Right lung (tissue), 5 donors: Measurements from ENCODE around the gene GRHL1. TPM values are rescaled to one million over a fixed set of nuclear protein-coding genes. Genes with fewer than 3 reads are reported as not detected.

ENCODE experiments used
- DNase-seq, 2 donors: peaks; one replicate each; pipeline ENCODE4 v3.0.0-alpha.2; 2013
- polyA plus RNA-seq, 5 donors: library from polyadenylated mRNA; unstranded; fragments of 120-200 nt; gene quantifications; one replicate each; pipeline versions ENCODE4 v1.2.1 to v1.2.3, GENCODE V29; 2013; ENCODE audit warnings: inconsistent platforms in 1 of 5, low replicate concordance in 1 of 5; ENCODE audit not compliant: insufficient read length in 5 of 5, insufficient read depth in 1 of 5

GRHL1 gene
- polyA plus RNA-seq, 5 donors = 4.0 to 8.1 (median 6.9) TPM

DNA sequence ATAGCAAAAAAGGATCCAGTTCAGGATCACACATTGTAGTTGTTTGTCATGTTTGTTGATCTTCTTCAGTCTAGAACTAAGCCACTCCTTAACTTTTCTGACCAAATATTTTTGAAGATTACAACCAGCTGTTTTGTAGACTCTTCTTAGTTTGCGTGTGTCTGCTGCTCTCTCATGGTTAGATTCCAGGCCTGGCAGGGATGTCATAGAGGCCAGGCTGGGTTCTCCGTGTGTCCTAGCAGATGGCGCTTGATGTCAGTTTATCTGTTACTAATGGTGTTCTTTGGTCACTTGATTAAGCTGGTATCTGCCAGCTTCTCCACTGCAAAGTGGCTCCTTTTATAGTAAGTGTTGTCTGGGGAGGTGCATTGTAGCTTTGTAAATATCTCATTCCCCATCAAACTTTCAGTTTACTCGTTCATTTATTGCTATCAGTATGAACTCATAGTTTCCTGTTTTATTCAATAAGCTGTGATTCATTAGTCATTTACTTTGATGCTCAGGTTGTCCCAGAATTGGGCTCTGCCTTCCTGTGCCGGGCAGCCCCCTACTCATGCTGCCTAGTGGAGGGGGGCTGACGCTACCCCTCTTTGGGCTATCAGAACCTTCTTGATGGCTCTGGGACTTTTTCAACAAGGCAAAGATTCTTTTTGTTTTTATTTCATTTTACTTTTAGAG lies 42.1 kb downstream of the GRHL1 start:
- DNase-seq = no peak

DNA sequence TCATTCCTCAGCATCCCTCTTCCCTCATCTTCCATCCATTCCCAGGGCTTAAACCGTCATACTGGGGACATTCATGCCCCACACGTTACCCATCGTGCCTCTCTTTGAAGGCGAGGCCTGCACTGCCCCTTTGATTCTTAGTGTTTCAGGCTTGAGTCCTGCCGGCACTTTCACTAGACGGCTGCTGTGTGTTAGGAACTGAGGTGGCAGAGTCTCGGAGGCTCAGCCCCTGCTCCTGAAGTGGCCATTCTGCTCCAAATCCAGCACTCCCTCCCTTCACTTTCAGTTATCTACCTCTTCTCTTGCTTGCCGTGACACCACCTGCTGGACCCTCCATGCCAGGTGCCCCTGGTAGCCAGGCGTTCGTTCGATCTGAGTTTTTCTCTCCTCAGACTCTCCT lies 43.0 kb downstream of the GRHL1 start:
- DNase-seq = no peak

DNA sequence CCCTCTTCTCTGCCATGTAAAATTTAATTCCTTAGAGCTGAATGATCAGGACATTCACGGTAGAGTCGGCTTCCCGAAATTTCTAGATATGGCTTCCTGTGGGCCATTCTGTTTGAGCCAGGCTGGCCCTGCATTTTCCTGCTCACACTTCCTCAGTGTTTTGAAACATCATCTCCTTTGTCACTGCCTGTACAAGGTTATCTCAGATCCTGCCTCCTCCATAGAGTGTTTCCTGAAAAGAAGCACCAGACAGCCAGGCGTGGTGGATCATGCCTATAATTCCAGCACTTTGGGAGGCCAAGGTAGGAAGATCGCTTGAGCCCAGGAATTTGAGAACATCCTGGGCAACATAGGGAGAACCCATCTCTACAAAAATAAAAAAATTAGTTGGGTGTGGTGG lies 43.6 kb downstream of the GRHL1 start:
- no peak for DNase-seq

DNA sequence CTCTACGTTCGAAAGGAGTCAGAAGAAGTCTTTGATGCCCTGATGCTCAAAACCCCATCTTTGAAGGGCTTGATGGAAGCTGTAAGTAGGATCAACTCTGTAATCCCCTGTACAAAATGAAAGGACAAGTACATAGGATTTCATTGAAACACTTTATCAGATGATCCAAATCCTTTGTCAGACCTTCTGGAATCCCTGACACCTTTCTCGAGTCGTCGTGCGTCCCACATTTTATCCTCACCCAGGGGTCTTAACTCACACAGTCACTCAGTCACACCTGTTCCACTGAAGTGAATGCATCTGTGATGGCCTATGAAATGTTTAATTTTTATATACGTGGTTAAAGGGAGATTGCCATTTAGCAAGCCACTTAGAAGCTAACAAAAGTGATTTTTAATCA lies 44.8 kb downstream of the GRHL1 start:
- DNase-seq = no peak

DNA sequence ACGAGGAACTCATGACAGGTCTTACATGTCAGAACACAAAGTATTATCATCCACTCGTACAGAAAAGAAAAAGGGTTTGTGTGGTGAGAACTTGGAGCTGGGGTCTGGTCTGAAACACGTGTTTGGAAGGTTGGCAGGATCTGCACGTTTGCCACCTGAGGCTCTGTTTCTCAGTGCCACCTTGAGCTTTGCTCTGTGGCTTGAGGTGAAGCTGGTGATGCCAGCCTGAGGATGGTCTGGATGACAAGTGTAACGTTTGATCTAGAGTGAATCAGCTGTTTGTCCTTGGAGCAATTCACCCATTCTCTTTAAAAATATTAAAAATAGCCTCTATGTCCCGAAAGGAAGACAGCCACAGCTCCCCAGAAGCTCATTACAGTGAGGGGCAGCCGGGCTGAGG lies 46.4 kb downstream of the GRHL1 start:
- DNase-seq = no peak

DNA sequence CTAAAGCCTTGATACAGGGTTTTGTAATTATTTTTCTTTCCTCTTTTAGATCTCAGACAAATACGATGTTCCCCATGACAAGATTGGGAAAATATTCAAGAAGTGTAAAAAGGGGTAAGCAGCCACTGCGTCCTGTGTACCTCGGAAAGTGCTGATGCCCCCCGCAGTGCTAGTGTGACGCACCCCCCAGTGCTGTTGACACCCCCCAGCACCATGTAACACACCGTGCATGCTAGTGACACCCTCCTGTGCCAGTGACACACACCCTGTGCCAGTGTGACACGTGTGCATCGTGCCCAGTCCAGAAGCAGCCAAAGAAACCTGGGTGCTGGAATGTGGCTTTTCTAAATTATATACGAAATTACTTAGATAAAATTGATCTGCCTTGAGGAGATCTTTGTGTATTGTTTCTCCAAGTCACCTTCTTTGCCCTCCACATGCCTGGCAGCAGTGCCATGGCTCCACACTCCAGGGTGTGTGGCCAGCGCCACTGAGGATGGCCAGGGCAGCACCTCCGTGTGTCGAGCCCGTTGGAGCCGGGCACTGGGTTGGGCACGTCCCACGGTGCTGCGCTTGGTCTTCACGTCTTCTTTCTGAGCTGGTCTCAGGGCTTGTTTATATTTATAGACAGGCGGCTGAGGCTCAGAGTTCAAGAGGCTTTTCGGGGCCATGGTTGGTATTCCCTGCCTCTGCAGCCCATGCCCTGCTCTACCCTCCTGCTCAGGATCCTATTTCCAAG lies 47.6 kb downstream of the GRHL1 start:
- no peak for DNase-seq

DNA sequence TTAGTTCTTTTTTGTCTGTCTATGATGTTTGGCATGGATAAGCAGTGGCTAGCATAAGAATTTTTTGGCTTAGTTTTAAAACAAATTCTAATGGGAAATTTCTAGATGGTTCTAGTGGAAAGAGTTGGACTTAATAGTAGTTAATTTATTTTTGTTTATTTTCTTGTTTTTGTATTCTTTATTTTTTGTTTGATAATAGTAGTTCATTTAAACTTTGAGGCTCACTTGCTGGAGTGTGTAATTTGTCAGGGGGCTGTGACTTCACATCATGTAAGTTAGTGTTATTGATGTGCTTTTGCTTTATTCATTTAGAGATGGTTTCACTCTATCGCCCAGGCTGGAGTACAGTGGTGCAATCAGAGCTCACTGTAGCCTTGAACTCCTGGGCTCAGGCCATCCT lies 48.2 kb downstream of the GRHL1 start:
- no peak for DNase-seq

DNA sequence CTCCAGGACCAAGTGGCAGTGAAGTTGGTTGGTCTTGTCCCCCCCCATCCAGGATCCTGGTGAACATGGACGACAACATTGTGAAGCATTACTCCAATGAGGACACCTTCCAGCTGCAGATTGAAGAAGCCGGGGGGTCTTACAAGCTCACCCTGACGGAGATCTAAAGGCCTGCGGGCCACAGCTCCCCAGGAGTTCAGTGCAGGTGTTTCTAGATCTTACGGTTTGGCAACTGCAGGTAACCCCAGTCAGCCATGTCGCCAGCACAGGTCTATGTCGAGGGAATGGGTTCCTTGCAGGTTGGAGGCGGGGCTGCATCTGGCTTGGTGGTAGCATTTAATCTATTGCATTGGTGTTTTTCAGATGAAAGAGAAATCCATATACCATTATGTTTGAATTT lies 49.0 kb downstream of the GRHL1 start:
- no peak for DNase-seq

DNA sequence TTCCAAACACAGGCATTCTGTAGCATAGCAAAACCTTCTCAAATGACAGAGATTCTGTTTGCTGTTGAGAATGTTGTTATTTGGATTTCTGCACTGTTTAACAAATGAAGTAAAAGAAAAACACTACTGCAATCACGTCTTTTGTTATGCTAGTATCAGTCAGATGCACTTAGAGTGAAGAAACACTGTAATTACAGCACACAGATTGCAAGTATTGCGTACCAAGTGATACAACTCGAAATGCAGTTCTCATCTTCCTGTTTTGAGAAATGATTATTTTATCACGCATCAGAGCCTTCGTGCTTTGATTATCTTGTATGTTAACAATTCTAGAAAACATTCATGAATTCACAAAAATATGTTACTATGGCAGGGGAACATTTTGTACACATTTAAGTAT lies 50.1 kb downstream of the GRHL1 start:
- no peak for DNase-seq

DNA sequence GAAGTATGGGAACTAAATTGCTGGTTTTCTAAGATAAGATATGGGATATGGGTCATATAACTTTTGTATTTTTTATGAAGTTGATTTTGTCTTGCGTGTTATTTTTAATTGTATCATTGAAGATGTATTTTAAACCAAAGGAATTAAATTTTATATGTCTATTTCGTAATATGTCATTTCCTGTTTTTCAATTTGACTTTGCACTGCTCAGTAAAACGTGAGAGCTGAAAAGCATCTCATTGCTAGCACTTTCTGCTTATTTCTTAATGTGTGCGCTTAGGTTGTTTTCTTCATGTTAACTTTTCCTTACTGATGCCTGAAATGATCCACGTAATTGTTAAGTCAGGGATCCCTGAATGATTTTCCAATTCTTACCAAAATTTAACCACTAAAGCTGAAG lies 50.6 kb downstream of the GRHL1 start:
- no peak for DNase-seq

DNA sequence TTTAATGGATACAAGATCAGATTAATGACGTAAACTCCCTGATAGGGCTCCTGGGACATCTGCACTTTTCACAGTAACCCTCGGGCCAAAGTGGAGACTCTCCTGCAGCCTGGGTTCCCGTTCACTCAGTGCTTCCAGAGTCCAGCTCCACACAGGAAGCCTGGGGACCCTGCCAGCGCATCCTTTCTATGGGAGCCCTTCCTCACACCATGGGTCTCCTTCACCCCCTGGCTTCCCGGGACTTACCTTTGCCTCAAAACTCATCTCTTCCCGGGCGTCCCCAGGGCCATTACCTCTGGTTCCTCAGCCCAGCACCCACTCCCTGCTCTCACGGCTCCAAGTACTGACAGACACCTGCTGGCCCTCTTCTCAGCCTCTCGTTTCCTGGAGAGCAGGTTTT lies 51.2 kb downstream of the GRHL1 start:
- DNase-seq = no peak

DNA sequence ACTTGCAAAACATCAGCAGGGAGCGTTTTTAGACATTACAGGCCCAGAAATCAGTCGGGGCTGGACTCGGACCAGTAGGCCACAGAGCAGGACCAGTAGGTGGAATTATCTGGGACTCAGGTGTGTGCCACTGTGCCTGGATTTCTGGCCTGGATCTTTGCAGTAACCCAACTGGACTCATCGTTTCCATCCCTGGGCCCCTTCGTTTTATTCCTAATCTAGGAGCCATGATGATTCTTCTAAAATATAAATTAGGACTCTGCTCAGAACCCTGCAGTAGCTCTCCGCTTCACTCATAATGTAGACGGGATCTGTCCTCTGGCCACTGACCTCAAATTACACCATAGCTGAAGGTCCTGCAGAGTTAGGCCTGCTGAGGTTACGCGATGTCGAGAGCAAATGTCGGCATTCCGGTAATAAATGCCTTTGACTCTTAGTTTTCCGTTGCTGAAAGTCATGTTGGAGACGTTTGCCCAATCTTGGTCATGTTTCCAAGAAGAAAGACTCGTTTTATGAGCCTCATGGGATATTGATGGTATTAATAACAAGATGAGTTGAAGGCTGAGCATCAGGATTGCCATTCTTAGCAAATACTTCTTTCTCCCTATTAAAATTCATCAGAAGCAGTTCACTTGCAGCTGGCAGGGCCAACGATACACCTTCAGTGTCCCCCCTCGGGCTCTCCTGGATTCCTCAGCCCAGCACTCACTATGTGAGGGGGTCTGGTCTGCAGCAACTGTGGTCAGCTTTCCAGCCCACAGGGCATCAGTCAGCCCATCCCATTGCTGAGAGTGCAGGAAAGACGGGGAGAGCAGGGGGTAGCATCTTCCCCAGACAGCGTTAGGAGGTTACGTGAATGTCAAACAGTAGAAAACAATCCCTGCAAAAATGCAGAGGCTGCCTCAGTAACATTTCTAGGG lies 52.0 kb downstream of the GRHL1 start:
- no peak for DNase-seq

DNA sequence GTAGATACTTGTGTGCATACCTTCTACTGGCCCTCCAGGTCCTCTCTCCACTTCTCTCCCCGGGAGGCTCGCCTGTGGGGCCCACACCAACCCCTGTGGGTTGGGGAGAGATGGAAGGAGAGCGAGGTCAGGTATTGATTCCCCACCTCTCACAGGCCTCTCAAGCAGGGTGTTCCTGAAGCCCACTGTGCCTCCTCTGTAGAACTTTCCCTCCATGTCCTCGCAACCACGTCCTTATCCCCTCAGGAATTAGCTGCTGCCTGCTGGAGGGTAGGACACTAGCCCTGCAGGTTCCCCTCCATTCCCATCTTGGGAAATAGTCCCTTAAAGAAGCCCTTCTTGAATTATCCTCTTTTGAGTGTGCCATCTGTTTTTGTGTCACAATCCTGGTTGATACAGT lies 52.9 kb downstream of the GRHL1 start:
- no peak for DNase-seq

DNA sequence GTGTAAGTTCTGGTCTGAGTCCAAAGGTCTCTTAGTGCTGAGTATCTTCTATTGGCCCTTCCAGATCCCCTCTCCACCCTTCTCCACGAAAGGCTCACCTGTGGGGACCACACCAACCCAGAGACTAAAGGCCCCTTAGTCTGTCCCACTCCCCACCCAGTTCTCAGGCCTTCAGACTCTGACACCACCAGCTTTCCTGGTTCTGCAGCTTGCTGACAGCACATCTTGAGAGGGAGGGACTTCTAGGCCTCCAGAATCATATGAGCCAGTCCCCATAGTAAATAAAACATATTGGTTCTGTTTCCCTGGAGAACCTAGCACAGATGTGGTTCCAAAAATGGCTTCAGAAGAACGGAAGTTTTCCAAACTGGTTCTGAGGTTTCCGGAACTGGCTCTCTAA lies 53.3 kb downstream of the GRHL1 start:
- no peak for DNase-seq

DNA sequence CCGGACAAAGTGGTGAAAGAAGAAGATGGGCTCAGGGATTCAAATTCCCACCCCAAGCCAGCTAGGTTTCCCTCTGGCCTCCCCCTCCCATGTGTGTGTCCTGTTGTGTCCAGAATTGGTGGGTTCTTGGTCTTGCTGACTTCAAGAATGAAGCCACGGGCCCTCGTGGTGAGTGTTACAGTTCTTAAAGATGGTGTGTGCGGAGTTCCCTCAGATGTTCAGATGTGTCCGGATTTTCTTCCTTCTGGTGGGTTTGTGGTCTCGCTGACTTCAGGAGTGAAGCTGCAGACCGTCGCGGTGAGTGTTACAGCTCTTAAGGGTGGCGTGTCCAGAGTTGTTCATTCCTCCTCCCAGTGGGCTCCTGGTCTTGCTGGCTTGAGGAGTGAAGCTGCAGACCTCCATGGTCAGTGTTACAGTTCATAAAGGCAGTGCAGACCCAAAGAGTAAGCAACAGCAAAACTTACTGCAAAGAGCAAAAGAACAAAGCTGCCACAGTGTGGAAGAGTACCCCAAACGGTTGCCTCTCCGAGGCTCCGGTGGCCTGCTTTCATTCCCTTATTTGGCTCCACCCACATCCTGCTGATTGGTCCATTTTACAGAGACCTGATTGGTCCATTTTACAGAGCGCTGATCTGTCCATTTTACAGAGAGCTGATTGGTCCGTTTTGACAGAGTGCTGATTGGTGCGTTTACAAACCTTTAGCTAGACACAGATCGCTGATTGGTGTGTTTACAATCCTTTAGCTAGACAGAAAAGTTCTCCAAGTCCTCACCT lies 54.2 kb downstream of the GRHL1 start:
- no peak for DNase-seq

DNA sequence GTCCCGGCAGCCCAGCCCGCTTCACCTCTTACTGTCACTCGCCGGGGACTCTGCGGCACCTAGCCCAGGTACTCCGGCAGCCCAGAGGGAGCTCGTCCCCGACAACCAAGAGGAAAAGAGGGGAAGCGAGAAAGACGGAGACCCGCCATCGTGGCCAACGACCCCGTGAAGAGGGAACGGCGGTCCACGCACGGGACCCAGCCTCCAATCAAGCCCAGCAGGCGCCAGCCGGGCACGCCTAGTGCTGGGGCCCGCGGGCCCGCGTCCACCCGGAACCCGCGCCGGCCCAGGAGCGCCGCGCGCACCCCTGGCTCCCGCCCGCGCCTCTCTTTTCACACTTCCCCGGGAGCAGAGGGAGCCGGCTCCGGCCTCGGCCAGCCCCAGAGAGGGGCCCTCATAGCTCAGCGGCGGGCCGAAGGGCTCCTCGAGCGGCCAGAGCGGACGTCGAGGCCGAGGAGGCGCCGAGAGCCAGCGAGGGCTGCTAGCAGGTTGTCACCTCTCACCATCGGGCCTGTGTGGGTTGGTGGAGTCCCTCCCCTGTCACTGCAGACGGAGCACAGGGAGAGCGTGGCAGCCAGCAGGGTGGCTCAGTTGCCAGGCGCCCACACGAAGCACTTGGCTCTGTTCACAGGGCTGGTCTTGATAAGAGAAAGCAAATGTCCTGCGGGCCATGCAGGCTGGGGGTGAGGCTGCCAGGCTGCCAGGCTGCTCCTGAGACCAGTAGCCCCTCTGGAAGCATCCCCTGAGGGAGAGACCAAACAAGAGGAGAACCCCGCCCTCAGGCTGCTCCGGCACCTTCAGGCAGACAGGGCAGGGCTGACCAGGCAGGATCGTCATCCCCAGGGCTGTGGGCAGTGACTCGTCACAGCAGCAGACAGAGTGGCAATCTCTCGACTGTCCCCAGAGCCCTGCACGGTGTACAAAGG lies 55.0 kb downstream of the GRHL1 start:
- DNase-seq = no peak

DNA sequence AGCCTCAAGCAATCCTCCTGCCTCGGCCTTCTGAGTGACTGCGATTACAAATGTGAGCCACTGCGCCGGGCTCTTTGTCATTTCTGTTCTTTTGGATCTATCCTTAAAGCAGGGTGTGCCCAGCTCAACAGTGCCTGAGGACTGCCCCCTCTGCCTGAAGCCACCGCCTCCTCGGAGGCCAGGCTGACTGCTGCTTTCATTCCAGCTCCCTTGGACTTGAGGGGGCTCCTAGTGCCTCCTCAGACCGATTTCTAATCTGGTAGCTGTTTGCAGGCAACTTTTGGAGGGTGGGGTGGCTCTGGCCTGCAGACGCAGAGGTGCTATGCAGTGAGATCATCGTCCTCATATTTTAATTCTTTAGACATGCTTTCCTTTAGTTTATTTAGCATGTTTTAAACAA lies 55.9 kb downstream of the GRHL1 start:
- no peak for DNase-seq

DNA sequence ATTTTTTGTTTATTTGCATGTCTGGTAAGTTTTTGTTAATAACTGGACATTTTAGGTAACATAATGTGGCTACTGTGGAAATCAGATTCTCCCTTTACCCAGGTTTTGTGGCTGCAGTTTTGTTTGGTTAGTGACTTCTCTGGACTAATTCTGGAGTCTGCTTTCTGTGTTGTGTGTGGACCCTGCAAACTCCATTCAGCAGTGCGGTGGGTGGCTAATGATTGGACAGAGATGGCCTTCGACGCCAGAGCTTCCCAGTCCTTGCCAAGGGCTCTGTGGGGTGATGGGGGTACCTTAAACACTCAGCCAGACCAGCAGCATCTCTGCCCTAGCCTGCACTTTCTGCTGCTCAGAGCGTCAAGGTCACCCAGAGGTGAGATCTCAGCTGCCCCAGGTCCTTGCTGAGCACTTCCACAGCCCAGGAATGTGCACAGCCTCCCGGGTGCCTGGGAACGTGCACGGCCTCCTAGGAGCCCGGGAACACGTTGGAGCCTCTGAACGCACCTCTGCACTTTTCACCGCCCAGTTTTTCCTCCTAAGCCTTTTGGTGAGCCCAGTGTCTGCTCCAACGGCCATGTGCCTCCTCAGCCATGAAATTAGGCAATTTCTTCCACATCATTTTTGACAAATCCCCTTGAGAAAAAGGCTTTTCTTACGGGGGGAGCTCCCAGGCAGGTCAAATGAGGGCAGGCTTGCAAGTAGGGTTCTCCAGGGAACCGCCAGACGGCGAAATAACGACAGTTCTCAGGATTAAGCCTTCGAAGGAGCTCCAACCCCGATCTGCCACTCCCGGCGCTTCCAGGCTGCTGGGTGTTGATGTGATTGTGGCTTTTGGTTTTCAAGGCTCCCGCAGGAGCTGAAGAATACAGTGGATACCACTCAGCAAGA lies 56.7 kb downstream of the GRHL1 start:
- no peak for DNase-seq

DNA sequence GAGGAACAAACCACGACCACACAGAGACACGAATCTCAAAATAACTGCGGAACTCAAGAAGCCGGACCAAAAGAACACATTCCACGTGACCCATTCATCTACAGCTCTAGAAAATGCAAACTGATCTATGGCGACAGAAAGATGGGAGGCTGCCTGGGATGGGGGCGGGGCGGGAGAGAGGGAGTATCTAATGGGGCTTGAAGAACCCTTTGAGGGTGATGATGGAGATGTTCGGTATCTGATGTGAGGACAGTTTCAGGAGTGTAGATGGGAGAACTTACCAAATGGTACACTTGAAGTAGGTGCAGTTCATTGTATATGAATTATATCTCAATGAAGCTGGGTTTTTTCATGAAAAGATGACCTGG lies 57.3 kb downstream of the GRHL1 start:
- no peak for DNase-seq
